ENCODE data around the gene ZNF275. TPM values are rescaled to one million over a fixed set of nuclear protein-coding genes. Genes with fewer than 3 reads are reported as not detected.

Gene ZNF275
- total and polyA plus RNA-seq, 2 donors (not counting 3 experiments of a cell fraction or from before 2014, with no cell fraction given) = 10.3 to 11.0 TPM

- ChIA-PET CTCF (no interaction called here), POLR2A (no interaction called here)
- Histone ChIP-seq H3K27me3 (ENCODE audit: control insufficient read depth in 2 of 2, insufficient read depth in 2 of 2, low read length in 2 of 2) (no peaks in the 10 kb centered on the region), H3K9ac (replicated peaks; ENCODE audit: extremely low read depth, insufficient read depth, low read length) (no peak overlapping the region), H3K4me2 (ENCODE audit: insufficient read depth, low read length) (no peak overlapping the region), H4K20me1 (replicated peaks; ENCODE audit: control insufficient read depth, extremely low read depth, insufficient read depth, low read length) (no peaks in the 10 kb centered on the region), H3K4me3 (replicated peaks in 1 of 3; ENCODE audit: insufficient read depth in 1 of 3, low read depth in 1 of 3, low read length in 3 of 3) (no peak overlapping the region), H3K79me2 (ENCODE audit: control insufficient read depth, insufficient read depth, low read length) (no peaks in the 10 kb centered on the region), H2AFZ (ENCODE audit: low read depth, low read length) (no peak overlapping the region), H3K9me3 (replicated peaks; ENCODE audit: control insufficient read depth, insufficient read depth, low read length) (no peaks in the 10 kb centered on the region), H3K9me1 (replicated peaks; ENCODE audit: control insufficient read depth, extremely low read depth, insufficient read depth, low read length) (no peaks in the 10 kb centered on the region), H3K4me1 (ENCODE audit: control insufficient read depth, extremely low read depth, insufficient read depth, low read length) (no peaks in the 10 kb centered on the region), H3K36me3 (ENCODE audit: control insufficient read depth in 2 of 2, extremely low read depth in 1 of 2, insufficient read depth in 2 of 2, low read length in 2 of 2) (no peaks in the 10 kb centered on the region), H3K27ac (ENCODE audit: insufficient read depth, low read depth, low read length) (no peak overlapping the region)
- DNase-seq (ENCODE audit: low read depth, low spot score) = no peak
- BruUV-seq (replicated peaks) = no TSS peak
- intact Hi-C loops (cut with micrococcal nuclease) = no loop called here
- no peak for FAIRE-seq
- TF ChIP-seq JUN (IDR thresholded peaks at IDR 0.05; ENCODE audit: borderline replicate concordance, insufficient read depth, insufficient read length, low read depth) (no peak), EZH2 (IDR thresholded peaks at IDR 0.05; ENCODE audit: borderline replicate concordance, low read depth, low read length, severe bottlenecking) (no peak)
- dilution Hi-C loops (cut with MboI; ENCODE audit: extremely low pct_ligation_motif_present, low sequenced_read_pairs) = no loop called here
Measured at GRCh38 chrX:153312041-153312440, 21.9 kb upstream of the ZNF275 start.

- H3K9me1 ChIP-seq (replicated peaks; ENCODE audit: control insufficient read depth, extremely low read depth, insufficient read depth, low read length) = no peaks in the 10 kb centered on the region
- H3K9ac ChIP-seq (replicated peaks; ENCODE audit: extremely low read depth, insufficient read depth, low read length) = no peak overlapping the region
- DNase-seq (ENCODE audit: low read depth, low spot score) = no peak
- no peaks in the 10 kb centered on the region for H4K20me1 ChIP-seq (replicated peaks; ENCODE audit: control insufficient read depth, extremely low read depth, insufficient read depth, low read length)
- no peak overlapping the region for H3K27ac ChIP-seq (ENCODE audit: insufficient read depth, low read depth, low read length)
- H3K4me1 ChIP-seq (ENCODE audit: control insufficient read depth, extremely low read depth, insufficient read depth, low read length) = no peaks in the 10 kb centered on the region
- H3K27me3 ChIP-seq (ENCODE audit: control insufficient read depth in 2 of 2, insufficient read depth in 2 of 2, low read length in 2 of 2) = no peaks in the 10 kb centered on the region
- dilution Hi-C loops (cut with MboI; ENCODE audit: extremely low pct_ligation_motif_present, low sequenced_read_pairs) = no loop called here
- H3K9me3 ChIP-seq (replicated peaks; ENCODE audit: control insufficient read depth, insufficient read depth, low read length) = no peaks in the 10 kb centered on the region
- CTCF ChIA-PET = no interaction called here
- TF ChIP-seq JUN (IDR thresholded peaks at IDR 0.05; ENCODE audit: borderline replicate concordance, insufficient read depth, insufficient read length, low read depth) (no peak), FOS (IDR thresholded peaks at IDR 0.05; ENCODE audit: borderline replicate concordance, insufficient read depth, low read length) (no peak), POLR2AphosphoS5 (IDR thresholded peaks at IDR 0.05; ENCODE audit: insufficient read depth, low read depth, low read length) (no peak), POLR2A (IDR thresholded peaks at IDR 0.05; ENCODE audit: low read depth, low read length) (no peak), EZH2 (IDR thresholded peaks at IDR 0.05; ENCODE audit: borderline replicate concordance, low read depth, low read length, severe bottlenecking) (no peak), MAX (IDR thresholded peaks at IDR 0.05; ENCODE audit: insufficient read depth, insufficient read length) (no peak), CTCF (IDR thresholded peaks at IDR 0.05; ENCODE audit: extremely low read depth in 1 of 2, insufficient read depth in 1 of 2, low read depth in 1 of 2, low read length in 2 of 2) (no peak), MYC (IDR thresholded peaks at IDR 0.05; ENCODE audit: low read depth, low read length) (no peak), GATA2 (IDR thresholded peaks at IDR 0.05; ENCODE audit: insufficient read depth, insufficient read length, low read depth, low read length) (no peak)
- no peak overlapping the region for H3K4me2 ChIP-seq (ENCODE audit: insufficient read depth, low read length)
- no peak overlapping the region for H3K4me3 ChIP-seq (replicated peaks in 1 of 3; ENCODE audit: insufficient read depth in 1 of 3, low read depth in 1 of 3, low read length in 3 of 3)
- H3K79me2 ChIP-seq (ENCODE audit: control insufficient read depth, insufficient read depth, low read length) = no peaks in the 10 kb centered on the region
- H2AFZ ChIP-seq (ENCODE audit: low read depth, low read length) = no peak overlapping the region
- intact Hi-C loops (cut with micrococcal nuclease) = no loop called here
- no TSS peak for BruUV-seq (replicated peaks)
- no peaks in the 10 kb centered on the region for H3K36me3 ChIP-seq (ENCODE audit: control insufficient read depth in 2 of 2, extremely low read depth in 1 of 2, insufficient read depth in 2 of 2, low read length in 2 of 2)
- POLR2A ChIA-PET = no interaction called here
- FAIRE-seq = no peak
Measured at GRCh38 chrX:153312842-153313241, 21.1 kb upstream of the ZNF275 start.
